ENCODE results near the gene ZGPAT. TPM values are rescaled to one million over a fixed set of nuclear protein-coding genes. Genes with fewer than 3 reads are reported as not detected.

ZGPAT gene
- total and polyA plus RNA-seq, 2 donors (not counting 3 experiments of a cell fraction or from before 2014, with no cell fraction given), result 23.1 to 29.3 TPM

GRCh38 chr20:63771046-63771707 is 63.3 kb downstream of the ZGPAT start:
- no TSS peak for BruUV-seq (replicated peaks)
- H3K79me2 ChIP-seq (ENCODE audit: control insufficient read depth, insufficient read depth, low read length), result no peaks in the 10 kb centered on the region
- CTCF ChIA-PET, result no interaction called here
- H3K27me3 ChIP-seq (ENCODE audit: control insufficient read depth in 2 of 2, insufficient read depth in 2 of 2, low read length in 2 of 2), result no peaks in the 10 kb centered on the region
- H3K27ac ChIP-seq (ENCODE audit: insufficient read depth, low read depth, low read length), result no peak overlapping the region
- no peak overlapping the region for H3K4me2 ChIP-seq (ENCODE audit: insufficient read depth, low read length)
- POLR2A ChIA-PET, result no interaction called here
- dilution Hi-C loops (cut with MboI; ENCODE audit: extremely low pct_ligation_motif_present, low sequenced_read_pairs), result no loop called here
- TF ChIP-seq, protein P1, sequence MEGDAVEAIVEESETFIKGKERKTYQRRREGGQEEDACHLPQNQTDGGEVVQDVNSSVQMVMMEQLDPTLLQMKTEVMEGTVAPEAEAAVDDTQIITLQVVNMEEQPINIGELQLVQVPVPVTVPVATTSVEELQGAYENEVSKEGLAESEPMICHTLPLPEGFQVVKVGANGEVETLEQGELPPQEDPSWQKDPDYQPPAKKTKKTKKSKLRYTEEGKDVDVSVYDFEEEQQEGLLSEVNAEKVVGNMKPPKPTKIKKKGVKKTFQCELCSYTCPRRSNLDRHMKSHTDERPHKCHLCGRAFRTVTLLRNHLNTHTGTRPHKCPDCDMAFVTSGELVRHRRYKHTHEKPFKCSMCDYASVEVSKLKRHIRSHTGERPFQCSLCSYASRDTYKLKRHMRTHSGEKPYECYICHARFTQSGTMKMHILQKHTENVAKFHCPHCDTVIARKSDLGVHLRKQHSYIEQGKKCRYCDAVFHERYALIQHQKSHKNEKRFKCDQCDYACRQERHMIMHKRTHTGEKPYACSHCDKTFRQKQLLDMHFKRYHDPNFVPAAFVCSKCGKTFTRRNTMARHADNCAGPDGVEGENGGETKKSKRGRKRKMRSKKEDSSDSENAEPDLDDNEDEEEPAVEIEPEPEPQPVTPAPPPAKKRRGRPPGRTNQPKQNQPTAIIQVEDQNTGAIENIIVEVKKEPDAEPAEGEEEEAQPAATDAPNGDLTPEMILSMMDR (IDR thresholded peaks at IDR 0.05; ENCODE audit: extremely low read depth in 1 of 2, insufficient read depth in 1 of 2, low read depth in 1 of 2, low read length in 2 of 2), result no peak
- TF ChIP-seq POLR2AphosphoS5 (IDR thresholded peaks at IDR 0.05; ENCODE audit: insufficient read depth, low read depth, low read length), result no peak
- no peak for TF ChIP-seq MYC (IDR thresholded peaks at IDR 0.05; ENCODE audit: low read depth, low read length)
- no peak for TF ChIP-seq POLR2A (IDR thresholded peaks at IDR 0.05; ENCODE audit: low read depth, low read length)
- TF ChIP-seq JUN (IDR thresholded peaks at IDR 0.05; ENCODE audit: borderline replicate concordance, insufficient read depth, insufficient read length, low read depth), result no peak
- no peak for TF ChIP-seq GATA2 (IDR thresholded peaks at IDR 0.05; ENCODE audit: insufficient read depth, insufficient read length, low read depth, low read length)
- TF ChIP-seq FOS (IDR thresholded peaks at IDR 0.05; ENCODE audit: borderline replicate concordance, insufficient read depth, low read length), result no peak
- TF ChIP-seq, protein P2, sequence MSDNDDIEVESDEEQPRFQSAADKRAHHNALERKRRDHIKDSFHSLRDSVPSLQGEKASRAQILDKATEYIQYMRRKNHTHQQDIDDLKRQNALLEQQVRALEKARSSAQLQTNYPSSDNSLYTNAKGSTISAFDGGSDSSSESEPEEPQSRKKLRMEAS (IDR thresholded peaks at IDR 0.05; ENCODE audit: insufficient read depth, insufficient read length), result no peak
- TF ChIP-seq EZH2 (IDR thresholded peaks at IDR 0.05; ENCODE audit: borderline replicate concordance, low read depth, low read length, severe bottlenecking), result no peak
- FAIRE-seq (no peak), DNase-seq (ENCODE audit: low read depth, low spot score) (no peak)
- H3K36me3 ChIP-seq (ENCODE audit: control insufficient read depth in 2 of 2, extremely low read depth in 1 of 2, insufficient read depth in 2 of 2, low read length in 2 of 2), result no peaks in the 10 kb centered on the region
- peaks cover 6% of the 10 kb centered on the region for H3K4me1 ChIP-seq (ENCODE audit: control insufficient read depth, extremely low read depth, insufficient read depth, low read length)
- H3K9me3 ChIP-seq (replicated peaks; ENCODE audit: control insufficient read depth, insufficient read depth, low read length), result no peaks in the 10 kb centered on the region
- no peaks in the 10 kb centered on the region for H3K9me1 ChIP-seq (replicated peaks; ENCODE audit: control insufficient read depth, extremely low read depth, insufficient read depth, low read length)
- H3K9ac ChIP-seq (replicated peaks; ENCODE audit: extremely low read depth, insufficient read depth, low read length), result no peak overlapping the region
- H3K4me3 ChIP-seq (replicated peaks in 1 of 3; ENCODE audit: insufficient read depth in 1 of 3, low read depth in 1 of 3, low read length in 3 of 3), result no peak overlapping the region
- H2AFZ ChIP-seq (ENCODE audit: low read depth, low read length), result no peak overlapping the region
- intact Hi-C loops (cut with micrococcal nuclease), result no loop called here
- H4K20me1 ChIP-seq (replicated peaks; ENCODE audit: control insufficient read depth, extremely low read depth, insufficient read depth, low read length), result no peaks in the 10 kb centered on the region
